Endothelial cell (in vitro differentiated cells): ENCODE data around the gene LASP1NB.
"Not testable (repeated sequence)": the region's sequence is repeated elsewhere in the genome, so short reads cannot be mapped to it uniquely, and the experiment has no call there.

ENCODE experiments used
- DNase-seq: peaks from one replicate; pipeline ENCODE4 v3.0.0; 2021; ENCODE audit warnings: low spot score
- H3K27ac Mint-ChIP-seq: one replicate; pipeline ENCODE4 v1.8.0; 2021; ENCODE audit warnings: mixed read lengths, inconsistent platforms; ENCODE audit not compliant: unreplicated experiment
- H3K27me3 Mint-ChIP-seq: one replicate; pipeline ENCODE4 v1.8.0; 2021; ENCODE audit warnings: mild to moderate bottlenecking, moderate library complexity, mixed read lengths, inconsistent platforms; ENCODE audit not compliant: unreplicated experiment
- H3K36me3 Mint-ChIP-seq: one replicate; pipeline ENCODE4 v1.8.0; 2021; ENCODE audit warnings: mild to moderate bottlenecking, low read depth, mixed read lengths, inconsistent platforms; ENCODE audit not compliant: unreplicated experiment
- H3K4me1 Mint-ChIP-seq: one replicate; pipeline ENCODE4 v1.8.0; 2021; ENCODE audit warnings: mild to moderate bottlenecking, mixed read lengths, inconsistent platforms; ENCODE audit not compliant: unreplicated experiment
- H3K4me3 Mint-ChIP-seq: one replicate; pipeline ENCODE4 v1.8.0; 2021; ENCODE audit warnings: mild to moderate bottlenecking, mixed read lengths, inconsistent platforms; ENCODE audit not compliant: unreplicated experiment
- H3K9me3 Mint-ChIP-seq: one replicate; pipeline ENCODE4 v1.8.0; 2021; ENCODE audit warnings: mixed read lengths, inconsistent platforms; ENCODE audit not compliant: unreplicated experiment
- CTCF ChIP-seq: fragments of 200-600 bp; sonication (generic); IDR thresholded peaks from one replicate; pipeline ENCODE4 v1.5.0; 2021; ENCODE audit warnings: antibody characterized with exemption; ENCODE audit not compliant: unreplicated experiment

The LASP1NB gene

GRCh38 chr17:38967290-38967738, 41.9 kb downstream of the LASP1NB start, which contains the start of gene FBXO47:
Gene FBXO47, minus strand, starts transcription at chr17:38967403. Its CDS starts 4,378 bp downstream, at chr17:38963025.
- Mint-ChIP-seq H3K9me3 (no peaks in the 10 kb centered on the region), H3K4me3 (no peak within 1 kb of the TSS), H3K27ac (no peak within 1 kb of the TSS), H3K36me3 (no peaks in the 10 kb centered on the region), H3K27me3 (no peaks in the 10 kb centered on the region), H3K4me1 (no peaks in the 10 kb centered on the region)
- no peak for TF ChIP-seq CTCF
- DNase-seq: peak; percentile 56

GRCh38 chr17:38969281-38969680, 43.9 kb downstream of the LASP1NB start:
- no peak overlapping the region for H3K4me3 Mint-ChIP-seq
- no peaks in the 10 kb centered on the region for H3K4me1 Mint-ChIP-seq
- H3K27me3 Mint-ChIP-seq: no peaks in the 10 kb centered on the region
- no peak overlapping the region for H3K27ac Mint-ChIP-seq
- TF ChIP-seq CTCF: no peak
- no peaks in the 10 kb centered on the region for H3K9me3 Mint-ChIP-seq
- DNase-seq: no peak
- H3K36me3 Mint-ChIP-seq: no peaks in the 10 kb centered on the region

- Mint-ChIP-seq H3K9me3 (no peaks in the 10 kb centered on the region), H3K4me3 (no peak overlapping the region), H3K27me3 (no peaks in the 10 kb centered on the region), H3K27ac (no peak overlapping the region), H3K36me3 (no peaks in the 10 kb centered on the region), H3K4me1 (no peaks in the 10 kb centered on the region)
- DNase-seq: no peak
- no peak for TF ChIP-seq CTCF
These were observed 44.7 kb downstream of the LASP1NB start for GRCh38 chr17:38970128-38970527.

- TF ChIP-seq CTCF: no peak
- H3K4me3 Mint-ChIP-seq: no peak overlapping the region
These were observed 45.4 kb downstream of the LASP1NB start for GRCh38 chr17:38970804-38971203.

GRCh38 chr17:38976187-38976551, 50.8 kb downstream of the LASP1NB start:
- not testable (repeated sequence) for H3K27ac Mint-ChIP-seq, H3K4me1 Mint-ChIP-seq, H3K36me3 Mint-ChIP-seq, DNase-seq, H3K9me3 Mint-ChIP-seq, H3K27me3 Mint-ChIP-seq, H3K4me3 Mint-ChIP-seq

More at GRCh38 chr17:38970804-38971203, 45.4 kb downstream of the LASP1NB start:
- H3K4me1 Mint-ChIP-seq: no peaks in the 10 kb centered on the region
- no peaks in the 10 kb centered on the region for H3K36me3 Mint-ChIP-seq
- DNase-seq: no peak
- H3K27ac Mint-ChIP-seq: no peak overlapping the region
- no peaks in the 10 kb centered on the region for H3K27me3 Mint-ChIP-seq
- no peaks in the 10 kb centered on the region for H3K9me3 Mint-ChIP-seq
